ENCODE results near the gene LSM10. TPM values are rescaled to one million over a fixed set of nuclear protein-coding genes. Genes with fewer than 3 reads are reported as not detected.

Gene LSM10
- total RNA-seq, 1 donor, result 6.2 TPM

DNA sequence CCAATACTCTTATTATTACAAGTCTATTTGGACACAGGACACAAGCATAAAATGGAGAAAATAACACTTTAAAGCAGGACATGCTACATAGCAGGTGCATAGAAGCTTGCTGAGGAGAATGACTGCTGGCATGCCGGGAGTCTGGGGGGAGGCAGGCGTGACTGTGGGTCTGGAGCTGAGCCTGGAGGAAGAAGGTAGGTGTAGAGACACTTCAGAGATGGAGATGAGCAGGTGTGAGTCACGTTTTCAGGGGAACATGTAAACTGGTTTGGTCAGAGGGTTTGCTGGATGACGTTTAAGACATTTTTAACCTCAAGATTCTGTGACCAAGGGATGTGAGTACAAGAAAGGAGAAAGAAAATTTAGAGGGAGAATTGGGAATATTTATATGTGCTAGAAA is 28.1 kb upstream of the LSM10 start:
- Histone ChIP-seq H3K4me2 (ENCODE audit: insufficient read depth, low read length) (no peak overlapping the region), H3K79me2 (ENCODE audit: insufficient read depth, low read length) (no peaks in the 10 kb centered on the region), H3K9me3 (ENCODE audit: low read depth, low read length) (no peaks in the 10 kb centered on the region), H3K27ac (ENCODE audit: low read depth, low read length) (no peak overlapping the region), H3K4me3 (ENCODE audit: insufficient read depth, low read length) (no peak overlapping the region), H4K20me1 (ENCODE audit: insufficient read depth, low read length) (no peaks in the 10 kb centered on the region), H3K36me3 (ENCODE audit: insufficient read depth, low read length) (peaks cover 22% of the 10 kb centered on the region), H3K27me3 (ENCODE audit: insufficient read depth, low read length) (no peaks in the 10 kb centered on the region), H2AFZ (ENCODE audit: low read length) (no peak overlapping the region), H3K4me1 (ENCODE audit: insufficient read depth, low read length) (no peaks in the 10 kb centered on the region)
- TF ChIP-seq CTCF (IDR thresholded peaks at IDR 0.05; ENCODE audit: extremely low read depth, low read depth, low read length), result no peak
- DNase-seq (ENCODE audit: insufficient read length, low spot score, missing footprints), result no peak

GRCh38 chr1:36421649-36422048 is 23.9 kb upstream of the LSM10 start:
- H2AFZ ChIP-seq (ENCODE audit: low read length), result no peak overlapping the region

DNA sequence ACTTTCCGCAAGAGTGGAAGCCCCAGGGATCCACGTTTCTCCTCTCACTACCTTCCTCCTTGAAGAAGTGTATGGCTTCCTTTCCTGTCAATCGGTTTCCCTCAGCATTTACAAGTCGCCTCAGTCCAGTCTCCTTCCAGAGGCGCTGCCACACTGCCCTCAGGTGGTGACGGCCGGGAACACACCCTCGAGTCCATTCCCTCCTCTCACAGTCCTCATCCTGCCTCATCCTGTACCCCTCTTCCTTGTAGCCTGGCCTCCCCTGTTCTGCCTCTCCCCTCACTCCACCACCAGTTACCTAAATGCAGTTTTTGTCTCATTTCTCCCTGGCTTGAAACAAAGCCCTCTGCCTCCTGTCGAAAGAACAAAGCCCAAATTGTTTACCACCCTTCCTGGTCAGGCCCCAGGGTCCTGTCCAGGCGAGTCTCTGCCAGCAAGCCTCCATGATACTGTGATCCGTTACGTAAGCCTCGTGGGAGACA is 23.2 kb upstream of the LSM10 start:
- Histone ChIP-seq H3K36me3 (ENCODE audit: insufficient read depth, low read length) (peaks cover 24% of the 10 kb centered on the region), H3K27me3 (ENCODE audit: insufficient read depth, low read length) (no peaks in the 10 kb centered on the region), H4K20me1 (ENCODE audit: insufficient read depth, low read length) (no peaks in the 10 kb centered on the region), H3K27ac (ENCODE audit: low read depth, low read length) (no peak overlapping the region), H2AFZ (ENCODE audit: low read length) (peak overlapping the region; percentile 21), H3K4me1 (ENCODE audit: insufficient read depth, low read length) (peaks cover 5% of the 10 kb centered on the region), H3K9me3 (ENCODE audit: low read depth, low read length) (no peaks in the 10 kb centered on the region), H3K4me3 (ENCODE audit: insufficient read depth, low read length) (no peak overlapping the region), H3K79me2 (ENCODE audit: insufficient read depth, low read length) (no peaks in the 10 kb centered on the region), H3K4me2 (ENCODE audit: insufficient read depth, low read length) (peak overlapping the region; percentile 23)
- TF ChIP-seq CTCF (IDR thresholded peaks at IDR 0.05; ENCODE audit: extremely low read depth, low read depth, low read length), result peak; percentile 97
- peak; percentile 92 for DNase-seq (ENCODE audit: insufficient read length, low spot score, missing footprints)

More at GRCh38 chr1:36421649-36422048, 23.9 kb upstream of the LSM10 start:
- no peak overlapping the region for H3K4me2 ChIP-seq (ENCODE audit: insufficient read depth, low read length)
- H3K4me3 ChIP-seq (ENCODE audit: insufficient read depth, low read length), result no peak overlapping the region
- no peaks in the 10 kb centered on the region for H3K27me3 ChIP-seq (ENCODE audit: insufficient read depth, low read length)
- H3K27ac ChIP-seq (ENCODE audit: low read depth, low read length), result no peak overlapping the region
- no peak for TF ChIP-seq CTCF (IDR thresholded peaks at IDR 0.05; ENCODE audit: extremely low read depth, low read depth, low read length)
- peaks cover 24% of the 10 kb centered on the region for H3K36me3 ChIP-seq (ENCODE audit: insufficient read depth, low read length)
- H3K79me2 ChIP-seq (ENCODE audit: insufficient read depth, low read length), result no peaks in the 10 kb centered on the region
- DNase-seq (ENCODE audit: insufficient read length, low spot score, missing footprints), result no peak
- H4K20me1 ChIP-seq (ENCODE audit: insufficient read depth, low read length), result no peaks in the 10 kb centered on the region
- no peaks in the 10 kb centered on the region for H3K9me3 ChIP-seq (ENCODE audit: low read depth, low read length)
- H3K4me1 ChIP-seq (ENCODE audit: insufficient read depth, low read length), result peaks cover 5% of the 10 kb centered on the region

DNA sequence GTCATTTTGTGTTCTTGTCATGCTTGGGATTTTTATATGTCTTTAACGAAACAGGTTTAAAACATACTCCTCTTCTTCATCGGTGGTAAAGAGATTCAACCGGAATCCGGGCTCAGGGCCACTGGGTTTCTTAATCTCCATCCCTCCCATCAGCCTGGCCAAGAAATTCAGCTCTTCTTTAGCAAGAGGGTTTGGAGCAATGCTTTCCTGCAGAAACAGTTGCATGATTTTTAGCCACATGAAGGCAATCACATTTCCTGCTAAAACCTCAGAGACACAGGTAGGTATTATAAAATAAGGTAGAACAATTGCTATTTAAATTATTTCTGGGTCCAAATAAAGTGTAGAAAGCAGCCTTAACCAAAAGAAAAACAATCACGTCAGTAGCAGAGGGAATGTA is 22.7 kb upstream of the LSM10 start:
- no peaks in the 10 kb centered on the region for H4K20me1 ChIP-seq (ENCODE audit: insufficient read depth, low read length)
- peak overlapping the region; percentile 23 for H3K4me2 ChIP-seq (ENCODE audit: insufficient read depth, low read length)
- H2AFZ ChIP-seq (ENCODE audit: low read length), result peak overlapping the region; percentile 21
- peaks cover 24% of the 10 kb centered on the region for H3K36me3 ChIP-seq (ENCODE audit: insufficient read depth, low read length)
- no peaks in the 10 kb centered on the region for H3K27me3 ChIP-seq (ENCODE audit: insufficient read depth, low read length)
- no peak overlapping the region for H3K4me3 ChIP-seq (ENCODE audit: insufficient read depth, low read length)
- no peak overlapping the region for H3K27ac ChIP-seq (ENCODE audit: low read depth, low read length)
- no peaks in the 10 kb centered on the region for H3K9me3 ChIP-seq (ENCODE audit: low read depth, low read length)
- no peak for TF ChIP-seq CTCF (IDR thresholded peaks at IDR 0.05; ENCODE audit: extremely low read depth, low read depth, low read length)
- no peak for DNase-seq (ENCODE audit: insufficient read length, low spot score, missing footprints)
- H3K79me2 ChIP-seq (ENCODE audit: insufficient read depth, low read length), result no peaks in the 10 kb centered on the region
- peaks cover 5% of the 10 kb centered on the region for H3K4me1 ChIP-seq (ENCODE audit: insufficient read depth, low read length)

All from osteoblast (primary cell).